Psoas muscle (tissue), 8 donors: ENCODE results near the gene MANEAL. TPM values are rescaled to one million over a fixed set of nuclear protein-coding genes. Genes with fewer than 3 reads are reported as not detected.
A peak's percentile ranks its signal among the peaks of the same experiment; 100 is the strongest.

Experiments
- ATAC-seq, 4 donors: fragments of 200-7000 bp; cut with Tn5 transposase; one replicate each; pipeline ENCODE4 v1.9.1; 2020; ENCODE audit warnings: moderate library complexity in 3 of 4, mild to moderate bottlenecking in 2 of 4
- DNase-seq, 2 donors: peaks; one replicate each; pipeline ENCODE4 v3.0.0-alpha.2; 2020
- H3K27ac ChIP-seq: fragments of 200-600 bp; one replicate; pipeline ENCODE4 v1.8.0; 2022
- H3K27me3 ChIP-seq, 3 donors: fragments of 200-600 bp in 1 of 3; one replicate each; pipeline versions ENCODE4 v1.6.1 to v1.8.0; 2013 to 2022; ENCODE audit warnings: low read length in 2 of 3, mild to moderate bottlenecking in 2 of 3, moderate library complexity in 1 of 3; ENCODE audit not compliant: insufficient read depth in 3 of 3
- H3K36me3 ChIP-seq, 2 donors: fragments of 200-600 bp in 1 of 2; one replicate each; pipeline versions ENCODE4 v1.6.1 to v1.8.0; 2013 to 2022; ENCODE audit warnings: low read depth in 1 of 2, mild to moderate bottlenecking in 1 of 2, moderate library complexity in 1 of 2; ENCODE audit not compliant: insufficient read depth in 1 of 2
- H3K4me1 ChIP-seq: fragments of 200-600 bp; one replicate; pipeline ENCODE4 v1.8.0; 2022
- H3K4me3 ChIP-seq: fragments of 200-600 bp; one replicate; pipeline ENCODE4 v1.8.0; 2022; ENCODE audit warnings: mild to moderate bottlenecking
- H3K9me3 ChIP-seq: fragments of 200-600 bp; one replicate; pipeline ENCODE4 v1.8.0; 2022
- CTCF ChIP-seq: fragments of 200-600 bp; IDR thresholded peaks from one replicate; pipeline ENCODE4 v1.8.0; 2022; ENCODE audit warnings: antibody characterized with exemption
- WGBS, 3 donors: extraction: QIAGEN DNeasy Blood & Tissue Kit; methylation state at CpG; one replicate each; pipeline versions ENCODE4 v1.1.6 to v1.1.7; 2013; 5-methylcytosine and 5-hydroxymethylcytosine counted together
- intact Hi-C, 2 donors: fragments of 100-400 bp; cut with DNase I; formaldehyde crosslinking; loops; one replicate each; pipeline versions ENCODE4 v1.11.0 to v1.14.2; 2022
- long read RNA-seq, 2 donors: library from polyadenylated mRNA; unstranded; transcript quantifications; one replicate each; pipeline ENCODE4 v2.0.0, GENCODE V29; 2021
- polyA plus RNA-seq, 3 donors: library from polyadenylated mRNA; stranded (reverse); fragments of 200-250 nt; gene quantifications; one replicate each; pipeline ENCODE4 v1.2.3, GENCODE V29; 2013
- total RNA-seq, 4 donors: library from RNA; stranded (reverse); fragmentation: NEBNext Ultra II Directional in 2 of 4; extraction: Animal tissue kit (Norgen Biotek cat#: 25700) in 2 of 4; gene quantifications; one replicate each; pipeline versions ENCODE4 v1.2.1 to v1.2.4, GENCODE V29; 2021 to 2023
- donor health status: healthy with polysubstance abuse.
- donor health status: DM: no; HTN: no; CAD: no; lungs with moderate emphysema.
- donor health status: Bipolar disorder and iron deficiency.
- donor health status: healthy.
- donor health status: DM: yes; HTN: yes; CAD: no.
- donor health status: DM: no; HTN: no; CAD: no.
- donor health status: DM: no; HTN: no; CAD: no.
- donor health status: DM: yes; HTN: yes; CAD: no.

MANEAL gene
- total RNA-seq: 1 to 10 TPM; 2.1 to 3.4 (median 2.7) TPM
- 1 to 10 TPM; 3.7 to 4.3 (median 4.0) TPM for polyA plus RNA-seq
- long read RNA-seq, donor 1, partial matches to known transcripts: 0 of 3 reads
- long read RNA-seq, donor 1, other reads (novel, unspliced or antisense): 0 of 3 reads
- long read RNA-seq, donor 2, transcript MANEAL-203 (4 exons, 2,327 nt): major isoform, 5 of 8 reads
- long read RNA-seq, donor 2, partial matches to known transcripts: 0 of 8 reads
- long read RNA-seq, donor 2, other reads (novel, unspliced or antisense): 0 of 8 reads

GRCh38 chr1:37793773-37794371 lies at the start of gene MANEAL:
Gene MANEAL (plus strand): TSS chr1:37793847. CDS start chr1:37794183, 336 bp downstream.
- TF ChIP-seq CTCF: no peak
- Histone ChIP-seq H3K4me1 (peaks cover 16% of the 10 kb centered on the region), H3K9me3 (no peaks in the 10 kb centered on the region), H3K27me3 (no peaks in the 10 kb centered on the region), H3K27ac (no peak within 1 kb of the TSS), H3K36me3 (peaks cover 0 to 8% of the 10 kb centered on the region in 2 donors), H3K4me3 (peak within 1 kb of the TSS; percentile 65)
- intact Hi-C loops: no loop called here
- DNase-seq (peak; percentile 50 to 76), ATAC-seq (peak; percentile 72 to 86 (median 78))
- WGBS, 3 donors: 0 to 1% (median 1%) methylated on average over 34 to 81 of the region's 82 CpGs

GRCh38 chr1:37746806-37747205 lies 46.8 kb upstream of the MANEAL start:
- no peak for DNase-seq

GRCh38 chr1:37748565-37748964 lies 45.1 kb upstream of the MANEAL start:
- TF ChIP-seq CTCF: no peak
- Histone ChIP-seq H3K4me3 (no peak overlapping the region), H3K27me3 (peaks cover 0 to 42% (median 11%) of the 10 kb centered on the region in 3 donors), H3K27ac (no peak overlapping the region), H3K4me1 (no peaks in the 10 kb centered on the region), H3K36me3 (no peaks in the 10 kb centered on the region), H3K9me3 (peaks cover 7% of the 10 kb centered on the region)
- intact Hi-C loops: no loop called here
- 90 to 92% (median 91%) methylated on average over 1 of the region's 1 CpG for WGBS, 3 donors
- DNase-seq (no peak), ATAC-seq (no peak)

More at GRCh38 chr1:37746806-37747205, 46.8 kb upstream of the MANEAL start:
- H3K27ac ChIP-seq: no peak overlapping the region
- no peak for ATAC-seq
- peaks cover 0 to 26% (median 3%) of the 10 kb centered on the region in 3 donors for H3K27me3 ChIP-seq
- intact Hi-C loops: no loop called here
- TF ChIP-seq CTCF: no peak
- no peak overlapping the region for H3K4me3 ChIP-seq
- no peaks in the 10 kb centered on the region for H3K4me1 ChIP-seq
- H3K9me3 ChIP-seq: peaks cover 7% of the 10 kb centered on the region
- no peaks in the 10 kb centered on the region for H3K36me3 ChIP-seq
- 85 to 89% (median 87%) methylated on average over 3 of the region's 3 CpGs for WGBS, 3 donors

GRCh38 chr1:37752213-37752582 lies 41.4 kb upstream of the MANEAL start:
- intact Hi-C loops: no loop called here
- peak overlapping the region; percentile 25 for H3K4me3 ChIP-seq
- no peaks in the 10 kb centered on the region for H3K4me1 ChIP-seq
- DNase-seq (no peak), ATAC-seq (no peak)
- peaks cover under 1% of the 10 kb centered on the region for H3K9me3 ChIP-seq
- no peaks in the 10 kb centered on the region for H3K36me3 ChIP-seq
- 22 to 26% (median 23%) methylated on average over 11 of the region's 11 CpGs for WGBS, 3 donors
- peaks cover 0 to 68% (median 27%) of the 10 kb centered on the region in 3 donors for H3K27me3 ChIP-seq
- TF ChIP-seq CTCF: no peak
- no peak overlapping the region for H3K27ac ChIP-seq
